SK-N-SH (cell line): Measurements from ENCODE around the gene TMEM161A.

Source experiments
- CHD2 ChIP-seq: fragments of 150-350 bp; IDR thresholded peaks from 2 replicates; pipeline ENCODE4 v1.6.1; 2018; ENCODE audit warnings: low read length; ENCODE audit not compliant: partially characterized antibody
- CTCF ChIP-seq: fragments of 200-600 bp; sonication (generic); IDR thresholded peaks from 2 replicates; pipeline ENCODE4 v1.6.1; 2017; ENCODE audit warnings: antibody characterized with exemption, mild to moderate bottlenecking, moderate library complexity
- REST ChIP-seq: IDR thresholded peaks from 2 replicates; pipeline ENCODE4 v1.6.1; 2012; ENCODE audit warnings: mild to moderate bottlenecking, low read depth, low read length, moderate library complexity

GRCh38 chr19:19087676-19088075 lies 50.6 kb downstream of the TMEM161A start:
- TF ChIP-seq CHD2 (no peak), CTCF (no peak), REST (no peak)
